Parathyroid adenoma (tissue), 2 donors: ENCODE data around the gene CCIN.
A peak's percentile ranks its signal among the peaks of the same experiment; 100 is the strongest.

Experiments used
- H2AFZ ChIP-seq: fragments of 300-600 bp; sonication (generic); one replicate; pipeline ENCODE4 v1.7.0; 2017; ENCODE audit warnings: antibody characterized with exemption, mild to moderate bottlenecking
- H3K27ac ChIP-seq: fragments of 300-600 bp; sonication (generic); one replicate; pipeline ENCODE4 v1.7.0; 2017
- H3K27me3 ChIP-seq: fragments of 300-600 bp; sonication (generic); one replicate; pipeline ENCODE4 v1.7.0; 2017; ENCODE audit warnings: low read length; ENCODE audit not compliant: control insufficient read depth, insufficient read depth
- H3K36me3 ChIP-seq: fragments of 300-600 bp; sonication (generic); one replicate; pipeline ENCODE4 v1.7.0; 2017; ENCODE audit warnings: low read length; ENCODE audit not compliant: control insufficient read depth, insufficient read depth
- H3K4me1 ChIP-seq: fragments of 300-600 bp; sonication (generic); one replicate; pipeline ENCODE4 v1.7.0; 2017; ENCODE audit warnings: control low read depth
- H3K4me2 ChIP-seq: fragments of 300-600 bp; sonication (generic); one replicate; pipeline ENCODE4 v1.7.0; 2017; ENCODE audit warnings: low read length
- H3K4me3 ChIP-seq: fragments of 300-600 bp; sonication (generic); one replicate; pipeline ENCODE4 v1.7.0; 2017; ENCODE audit warnings: low read depth, low read length
- H3K79me2 ChIP-seq: fragments of 300-600 bp; sonication (generic); one replicate; pipeline ENCODE4 v1.7.0; 2017; ENCODE audit warnings: control low read depth
- H3K9ac ChIP-seq: fragments of 300-600 bp; sonication (generic); one replicate; pipeline ENCODE4 v1.7.0; 2017; ENCODE audit warnings: mild to moderate bottlenecking
- H3K9me3 ChIP-seq: fragments of 300-600 bp; sonication (generic); one replicate; pipeline ENCODE4 v1.7.0; 2017; ENCODE audit warnings: low read length; ENCODE audit not compliant: control insufficient read depth
- TF ChIP-seq, protein P1 (sequence below): fragments of 300-600 bp; sonication (generic); IDR thresholded peaks from one replicate; pipeline ENCODE4 v1.7.0; 2017; ENCODE audit warnings: antibody characterized with exemption, mild to moderate bottlenecking
- donor health status: primary hyperparathyroidism.

CCIN gene

DNA sequence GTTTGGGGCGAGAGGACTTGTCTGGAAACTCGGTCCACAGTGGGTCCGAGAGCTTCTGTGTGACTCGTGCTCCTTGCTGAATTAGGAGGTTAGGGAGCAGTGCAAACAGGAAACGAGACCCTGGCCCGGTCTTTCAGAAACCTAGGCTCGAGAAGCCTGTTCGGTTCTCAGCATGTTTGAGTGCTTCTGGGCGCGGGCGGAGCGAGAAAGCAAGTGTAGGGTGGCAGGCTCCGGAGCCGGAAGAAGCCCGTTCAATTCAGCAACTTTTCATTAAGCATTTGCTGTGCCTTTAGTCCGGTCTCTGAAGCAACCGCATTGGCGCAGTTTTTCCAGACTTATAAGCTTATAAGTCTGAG is 22.1 kb downstream of the CCIN start:
- TF ChIP-seq, protein P1, sequence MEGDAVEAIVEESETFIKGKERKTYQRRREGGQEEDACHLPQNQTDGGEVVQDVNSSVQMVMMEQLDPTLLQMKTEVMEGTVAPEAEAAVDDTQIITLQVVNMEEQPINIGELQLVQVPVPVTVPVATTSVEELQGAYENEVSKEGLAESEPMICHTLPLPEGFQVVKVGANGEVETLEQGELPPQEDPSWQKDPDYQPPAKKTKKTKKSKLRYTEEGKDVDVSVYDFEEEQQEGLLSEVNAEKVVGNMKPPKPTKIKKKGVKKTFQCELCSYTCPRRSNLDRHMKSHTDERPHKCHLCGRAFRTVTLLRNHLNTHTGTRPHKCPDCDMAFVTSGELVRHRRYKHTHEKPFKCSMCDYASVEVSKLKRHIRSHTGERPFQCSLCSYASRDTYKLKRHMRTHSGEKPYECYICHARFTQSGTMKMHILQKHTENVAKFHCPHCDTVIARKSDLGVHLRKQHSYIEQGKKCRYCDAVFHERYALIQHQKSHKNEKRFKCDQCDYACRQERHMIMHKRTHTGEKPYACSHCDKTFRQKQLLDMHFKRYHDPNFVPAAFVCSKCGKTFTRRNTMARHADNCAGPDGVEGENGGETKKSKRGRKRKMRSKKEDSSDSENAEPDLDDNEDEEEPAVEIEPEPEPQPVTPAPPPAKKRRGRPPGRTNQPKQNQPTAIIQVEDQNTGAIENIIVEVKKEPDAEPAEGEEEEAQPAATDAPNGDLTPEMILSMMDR, result no peak
- H3K27me3 ChIP-seq, result no peaks in the 10 kb centered on the region
- H3K36me3 ChIP-seq, result no peaks in the 10 kb centered on the region
- H3K27ac ChIP-seq, result peak overlapping the region; percentile 83
- peak overlapping the region; percentile 89 for H2AFZ ChIP-seq
- H3K9ac ChIP-seq, result peak overlapping the region; percentile 69
- H3K4me2 ChIP-seq, result peak overlapping the region; percentile 83
- peaks cover 19% of the 10 kb centered on the region for H3K79me2 ChIP-seq
- peaks cover 5% of the 10 kb centered on the region for H3K4me1 ChIP-seq
- no peaks in the 10 kb centered on the region for H3K9me3 ChIP-seq
- peak overlapping the region; percentile 93 for H3K4me3 ChIP-seq

DNA sequence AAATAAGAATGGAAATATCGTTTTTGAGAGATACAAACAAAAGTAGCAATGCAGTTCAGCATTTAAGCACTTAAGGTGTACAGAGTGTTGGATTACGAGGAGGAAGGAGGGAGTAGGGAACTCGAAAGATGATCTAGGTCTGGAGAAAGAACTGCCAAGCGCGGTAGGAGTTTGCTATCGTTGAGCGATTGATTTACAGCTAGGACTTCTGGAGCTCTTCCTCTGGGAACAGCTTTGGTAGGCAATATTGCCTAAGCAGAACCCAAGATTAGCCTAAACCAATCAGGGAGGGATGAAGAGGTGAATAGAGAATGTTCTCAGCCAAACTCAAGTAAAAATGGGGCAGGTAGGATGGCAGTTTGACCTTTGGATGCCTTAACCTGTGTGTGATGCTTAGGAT is 22.5 kb downstream of the CCIN start:
- no peaks in the 10 kb centered on the region for H3K9me3 ChIP-seq
- peak overlapping the region; percentile 93 for H3K4me3 ChIP-seq
- H3K27ac ChIP-seq, result no peak overlapping the region
- H3K4me1 ChIP-seq, result peaks cover 5% of the 10 kb centered on the region
- H3K27me3 ChIP-seq, result no peaks in the 10 kb centered on the region
- peaks cover 21% of the 10 kb centered on the region for H3K79me2 ChIP-seq
- TF ChIP-seq, protein P1, result no peak
- H3K4me2 ChIP-seq, result peak overlapping the region; percentile 83
- H3K9ac ChIP-seq, result no peak overlapping the region
- H3K36me3 ChIP-seq, result no peaks in the 10 kb centered on the region
- H2AFZ ChIP-seq, result peak overlapping the region; percentile 89

DNA sequence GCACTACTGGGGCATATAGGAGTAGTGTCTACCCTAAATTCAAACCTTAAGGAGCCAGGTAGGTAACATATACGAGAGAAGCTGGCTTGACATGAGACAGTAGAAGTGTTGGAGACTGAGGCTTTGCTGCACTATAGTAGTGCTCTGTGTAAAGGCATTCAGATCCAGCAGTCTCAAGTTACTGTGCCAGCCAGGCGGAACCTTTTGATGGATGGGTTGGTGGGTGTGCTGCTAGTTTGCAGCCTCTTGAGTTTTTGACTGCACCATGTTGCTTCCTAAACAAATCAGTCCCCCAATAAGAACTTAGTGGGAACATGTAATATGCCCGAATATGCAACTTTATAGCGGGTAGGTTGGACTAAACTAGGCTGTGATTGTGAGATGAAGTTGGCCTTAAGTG is 23.0 kb downstream of the CCIN start:
- peak overlapping the region; percentile 83 for H3K4me2 ChIP-seq
- H3K79me2 ChIP-seq, result peaks cover 21% of the 10 kb centered on the region
- H2AFZ ChIP-seq, result no peak overlapping the region
- H3K9me3 ChIP-seq, result no peaks in the 10 kb centered on the region
- peaks cover 5% of the 10 kb centered on the region for H3K4me1 ChIP-seq
- no peaks in the 10 kb centered on the region for H3K27me3 ChIP-seq
- TF ChIP-seq, protein P1, result no peak
- H3K27ac ChIP-seq, result no peak overlapping the region
- no peak overlapping the region for H3K9ac ChIP-seq
- peak overlapping the region; percentile 93 for H3K4me3 ChIP-seq
- no peaks in the 10 kb centered on the region for H3K36me3 ChIP-seq

DNA sequence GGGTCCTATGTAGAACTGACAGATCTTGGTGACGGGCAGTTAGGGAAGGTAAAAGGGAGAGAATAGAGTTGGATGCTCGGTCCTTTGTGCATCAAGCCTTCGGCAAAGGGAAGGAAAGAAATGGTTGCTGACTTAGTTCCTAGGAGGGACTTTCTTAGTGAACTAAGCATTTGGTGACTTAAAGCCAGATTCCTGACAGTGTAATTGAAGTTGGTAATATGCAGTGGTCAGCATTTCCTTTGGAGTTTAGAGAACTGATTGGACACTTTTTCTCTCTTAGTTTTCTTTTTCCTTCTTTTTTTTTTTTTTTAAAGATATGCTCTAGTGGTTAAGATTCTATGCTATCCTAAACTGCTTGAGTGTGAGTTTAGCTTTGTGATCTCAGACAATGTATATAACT is 23.8 kb downstream of the CCIN start:
- Histone ChIP-seq H3K4me2 (peak overlapping the region; percentile 83), H3K9ac (no peak overlapping the region), H2AFZ (no peak overlapping the region), H3K9me3 (no peaks in the 10 kb centered on the region), H3K4me1 (peaks cover 5% of the 10 kb centered on the region), H3K27ac (no peak overlapping the region), H3K4me3 (peak overlapping the region; percentile 93), H3K79me2 (peaks cover 21% of the 10 kb centered on the region), H3K27me3 (no peaks in the 10 kb centered on the region), H3K36me3 (no peaks in the 10 kb centered on the region)
- TF ChIP-seq, protein P1, result no peak

DNA sequence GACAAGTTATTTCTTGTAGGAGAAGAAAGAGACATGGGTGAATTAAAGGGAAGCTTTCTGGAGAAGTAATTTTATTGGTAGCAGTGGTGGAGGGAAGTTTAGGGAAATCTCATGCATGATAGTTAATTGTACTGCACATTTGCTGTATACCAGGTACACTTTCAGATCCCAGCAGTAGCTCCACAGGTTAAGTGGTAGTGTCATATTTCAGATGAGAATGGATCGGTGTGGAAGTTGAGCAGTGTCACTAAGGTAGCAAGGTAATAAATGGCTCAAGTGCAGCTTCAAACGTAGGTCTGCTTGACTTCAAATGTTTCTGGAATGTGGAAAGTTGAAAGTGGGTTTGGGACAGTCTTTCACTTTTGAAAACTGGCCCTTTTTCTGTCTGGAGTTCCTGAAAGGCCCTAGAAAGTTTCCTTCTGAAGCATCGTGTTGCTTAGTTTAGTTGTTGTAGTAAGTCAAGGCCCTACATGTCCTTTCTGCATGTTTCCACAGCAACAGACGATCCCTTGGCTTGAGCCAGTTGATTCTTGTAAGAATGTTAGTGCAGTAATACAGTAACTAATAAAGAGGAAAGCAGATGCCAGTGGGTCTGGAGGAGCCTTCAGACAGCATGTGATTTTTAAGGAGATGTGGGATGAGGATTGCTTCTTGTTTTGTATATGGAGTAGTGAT is 25.3 kb downstream of the CCIN start:
- no peaks in the 10 kb centered on the region for H3K9me3 ChIP-seq
- no peak overlapping the region for H3K4me2 ChIP-seq
- H3K4me1 ChIP-seq, result peaks cover 5% of the 10 kb centered on the region
- H3K4me3 ChIP-seq, result no peak overlapping the region
- TF ChIP-seq, protein P1, result no peak
- no peaks in the 10 kb centered on the region for H3K36me3 ChIP-seq
- no peaks in the 10 kb centered on the region for H3K27me3 ChIP-seq
- no peak overlapping the region for H2AFZ ChIP-seq
- no peak overlapping the region for H3K27ac ChIP-seq
- H3K79me2 ChIP-seq, result peaks cover 25% of the 10 kb centered on the region
- H3K9ac ChIP-seq, result no peak overlapping the region
